NCI-H226 (cell line): Measurements from ENCODE around the gene PSORS1C1.
A peak's percentile ranks its signal among the peaks of the same experiment; 100 is the strongest.
"Not testable (repeated sequence)": the region's sequence is repeated elsewhere in the genome, so short reads cannot be mapped to it uniquely, and the experiment has no call there.

Experiments used
- DNase-seq: peaks from one replicate; pipeline ENCODE4 v3.0.0-alpha.2; 2015

PSORS1C1 gene

GRCh38 chr6:31161216-31162126 lies 46.9 kb downstream of the PSORS1C1 start:
- DNase-seq: no peak

GRCh38 chr6:31162463-31163165 lies 48.0 kb downstream of the PSORS1C1 start:
- DNase-seq: no peak

GRCh38 chr6:31163922-31164321 lies 49.3 kb downstream of the PSORS1C1 start:
- no peak for DNase-seq

- not testable (repeated sequence) for DNase-seq
Measured at GRCh38 chr6:31164475-31165063, 50.0 kb downstream of the PSORS1C1 start.

GRCh38 chr6:31165064-31165832 lies 50.6 kb downstream of the PSORS1C1 start:
- DNase-seq: not testable (repeated sequence)

- no peak for DNase-seq
Measured at GRCh38 chr6:31165986-31166385, 51.4 kb downstream of the PSORS1C1 start.

- no peak for DNase-seq
Measured at GRCh38 chr6:31168606-31169005, 54.0 kb downstream of the PSORS1C1 start.

- DNase-seq: no peak
Measured at GRCh38 chr6:31169123-31169857, 54.7 kb downstream of the PSORS1C1 start.

- DNase-seq: not testable (repeated sequence)
Measured at GRCh38 chr6:31169858-31170599, 55.4 kb downstream of the PSORS1C1 start.

- no peak for DNase-seq
Measured at GRCh38 chr6:31170600-31170881, 55.9 kb downstream of the PSORS1C1 start, which contains the start of gene POU5F1. TSS of gene POU5F1 (minus strand) at chr6:31170682. CDS start at chr6:31170620, 62 bp downstream.

- no peak for DNase-seq
Measured at GRCh38 chr6:31170987-31171671, 56.5 kb downstream of the PSORS1C1 start.

GRCh38 chr6:31171931-31172905 lies 57.6 kb downstream of the PSORS1C1 start:
- no peak for DNase-seq

GRCh38 chr6:31172973-31173384 lies 58.4 kb downstream of the PSORS1C1 start:
- DNase-seq: no peak

GRCh38 chr6:31173406-31173805 lies 58.8 kb downstream of the PSORS1C1 start:
- no peak for DNase-seq

- DNase-seq: no peak
Measured at GRCh38 chr6:31174378-31174777, 59.8 kb downstream of the PSORS1C1 start.

GRCh38 chr6:31175971-31176370 lies 61.4 kb downstream of the PSORS1C1 start:
- peak; percentile 76 for DNase-seq

GRCh38 chr6:31178143-31179041 lies 63.8 kb downstream of the PSORS1C1 start:
- peak; percentile 31 for DNase-seq

- DNase-seq: no peak
Measured at GRCh38 chr6:31179042-31179386, 64.4 kb downstream of the PSORS1C1 start.

GRCh38 chr6:31179896-31180295 lies 65.3 kb downstream of the PSORS1C1 start:
- no peak for DNase-seq
